IMR-90 (cell line): ENCODE results near the gene GALNT17. TPM values are rescaled to one million over a fixed set of nuclear protein-coding genes. Genes with fewer than 3 reads are reported as not detected.

ENCODE experiments used
- ATAC-seq: fragments of 200-7000 bp; cut with Tn5 transposase; 2 replicates; pipeline ENCODE4 v1.9.1; 2020; ENCODE audit warnings: low read depth, mild to moderate bottlenecking, moderate library complexity
- BruUV-seq: library from RNA; stranded (reverse); fragments of 400-500 nt; replicated peaks from 2 replicates; lab custom pipeline; 2021; lab: Mats Ljungman, UMichigan
- CTCF ChIA-PET: fragments of 300-600 bp; formaldehyde crosslinking; extraction: SDS; loops from one replicate; lab custom pipeline; 2021; ENCODE audit warnings: antibody characterized with exemption; lab: Yijun Ruan, JAX
- POLR2A ChIA-PET: fragments of 300-600 bp; sonication (Branson Sonifier 250); formaldehyde crosslinking; loops from one replicate; lab custom pipeline; 2022; ENCODE audit warnings: antibody characterized with exemption; ENCODE audit not compliant: unreplicated experiment; lab: Charles Lee
- DNase-seq: peaks from one replicate; pipeline ENCODE4 v3.0.0; 2013
- H2AFZ ChIP-seq: replicated peaks from 2 replicates; pipeline ENCODE3; 2013; ENCODE audit warnings: low read length, mild to moderate bottlenecking; ENCODE audit not compliant: poor library complexity
- H2AK5ac ChIP-seq: 2 replicates; pipeline ENCODE4 v1.6.1; 2013; ENCODE audit warnings: low read depth, low read length, inconsistent platforms
- H2AK9ac ChIP-seq: replicated peaks from 2 replicates; pipeline ENCODE3; 2013; ENCODE audit warnings: mild to moderate bottlenecking, low read depth, low read length, moderate library complexity; ENCODE audit not compliant: poor library complexity
- H2BK120ac ChIP-seq: 2 replicates; pipeline ENCODE4 v1.6.1; 2013; ENCODE audit warnings: low read depth, low read length, inconsistent platforms
- H2BK15ac ChIP-seq: 3 replicates; pipeline ENCODE4 v1.6.1; 2013; ENCODE audit warnings: low read depth, low read length, inconsistent platforms
- H2BK20ac ChIP-seq: 2 replicates; pipeline ENCODE4 v1.6.1; 2013; ENCODE audit warnings: low read depth, mild to moderate bottlenecking, inconsistent platforms, low read length, moderate library complexity
- H2BK5ac ChIP-seq: 2 replicates; pipeline ENCODE4 v1.6.1; 2013; ENCODE audit warnings: mild to moderate bottlenecking, low read depth, low read length, inconsistent platforms; ENCODE audit not compliant: poor library complexity, severe bottlenecking
- H3K14ac ChIP-seq: replicated peaks from 2 replicates; pipeline ENCODE4 v1.6.1; 2013; ENCODE audit warnings: low read depth, low read length, inconsistent platforms
- H3K18ac ChIP-seq: 2 replicates; pipeline ENCODE4 v1.6.1; 2013; ENCODE audit warnings: low read depth, low read length, control low read depth
- H3K23ac ChIP-seq: 2 replicates; pipeline ENCODE4 v1.6.1; 2013; ENCODE audit warnings: low read depth, low read length, inconsistent platforms
- H3K27ac ChIP-seq: 2 replicates; pipeline ENCODE4 v1.5.1; 2013; ENCODE audit warnings: mild to moderate bottlenecking, control low read depth, low read length; ENCODE audit not compliant: insufficient read depth
- H3K27me3 ChIP-seq: 2 replicates; pipeline ENCODE4 v1.6.1; 2013; ENCODE audit warnings: low read length; ENCODE audit not compliant: control insufficient read depth, insufficient read depth
- H3K36me3 ChIP-seq: 2 replicates; pipeline ENCODE4 v1.6.1; 2013; ENCODE audit warnings: low read length, mixed read lengths; ENCODE audit not compliant: control insufficient read depth, insufficient read depth
- H3K4ac ChIP-seq: 2 replicates; pipeline ENCODE4 v1.6.1; 2013; ENCODE audit warnings: low read depth, low read length, inconsistent platforms
- H3K4me1 ChIP-seq: 2 replicates; pipeline ENCODE4 v1.6.1; 2013; ENCODE audit warnings: low read length, mixed read lengths; ENCODE audit not compliant: control insufficient read depth, insufficient read depth
- H3K4me2 ChIP-seq: 2 replicates; pipeline ENCODE4 v1.6.1; 2013; ENCODE audit warnings: low read depth, mild to moderate bottlenecking, control low read depth, low read length, moderate library complexity
- H3K4me3 ChIP-seq: 2 replicates; pipeline ENCODE4 v1.5.1; 2013; ENCODE audit warnings: low read depth, mild to moderate bottlenecking, control low read depth, low read length, moderate library complexity; ENCODE audit not compliant: insufficient read depth
- H3K56ac ChIP-seq: 2 replicates; pipeline ENCODE4 v1.6.1; 2013; ENCODE audit warnings: low read length, inconsistent platforms; ENCODE audit not compliant: insufficient read depth; ENCODE audit errors: extremely low read depth
- H3K79me1 ChIP-seq, 2 experiments: 2 replicates each; pipeline ENCODE4 v1.6.1; 2013; ENCODE audit warnings: low read length in 2 of 2, inconsistent platforms in 1 of 2, low read depth in 1 of 2
- H3K9ac ChIP-seq: 2 replicates; pipeline ENCODE4 v1.6.1; 2013; ENCODE audit warnings: low read depth, low read length, control low read depth
- H3K9me1 ChIP-seq: 2 replicates; pipeline ENCODE4 v1.6.1; 2013; ENCODE audit warnings: low read length, inconsistent platforms; ENCODE audit not compliant: insufficient read depth
- H3K9me3 ChIP-seq: 2 replicates; pipeline ENCODE4 v1.6.1; 2013; ENCODE audit warnings: low read length; ENCODE audit not compliant: control insufficient read depth, insufficient read depth
- H4K20me1 ChIP-seq: 2 replicates; pipeline ENCODE4 v1.6.1; 2013; ENCODE audit warnings: low read length, inconsistent platforms; ENCODE audit not compliant: insufficient read depth
- H4K5ac ChIP-seq: 2 replicates; pipeline ENCODE4 v1.6.1; 2013; ENCODE audit warnings: mild to moderate bottlenecking, low read depth, low read length, control low read depth
- H4K8ac ChIP-seq, 2 experiments: 2 replicates each; pipeline ENCODE4 v1.6.1; 2013; ENCODE audit warnings: low read depth in 2 of 2, low read length in 2 of 2, control low read depth in 1 of 2, inconsistent platforms in 1 of 2
- H4K91ac ChIP-seq: 2 replicates; pipeline ENCODE4 v1.6.1; 2013; ENCODE audit warnings: low read depth, low read length, inconsistent platforms; ENCODE audit not compliant: insufficient read depth
- NFE2L2 ChIP-seq: fragments of 150-350 bp; IDR thresholded peaks from 2 replicates; pipeline ENCODE4 v1.6.1; 2016; ENCODE audit warnings: low read depth, mild to moderate bottlenecking, low read length
- RCOR1 ChIP-seq: IDR thresholded peaks from 2 replicates; pipeline ENCODE4 v1.6.1; 2012; ENCODE audit warnings: mild to moderate bottlenecking, low read length, improper control_type of control experiment; ENCODE audit not compliant: insufficient replicate concordance
- WGBS, 2 experiments: methylation state at CpG; one replicate each; pipeline versions ENCODE4 v1.1.5 to v1.1.7; 2013; ENCODE audit warnings: missing lambda C conversion rate in 2 of 2; ENCODE audit not compliant: insufficient read length in 1 of 2; ENCODE audit errors: extremely low coverage in 2 of 2; 5-methylcytosine and 5-hydroxymethylcytosine counted together
- dilution Hi-C: fragments of 300-500 bp; cut with HindIII; formaldehyde crosslinking; loops from one replicate; pipeline ENCODE4 v1.14.3; 2018; ENCODE audit warnings: low sequenced_read_pairs; ENCODE audit not compliant: unreplicated experiment
- in situ Hi-C: fragments of 300-500 bp; cut with MboI; formaldehyde crosslinking; loops from 3 replicates; pipeline ENCODE4 v1.14.3; 2019; ENCODE audit warnings: low sequenced_read_pairs, inconsistent platforms, mixed read lengths
- intact Hi-C: fragments of 100-400 bp; cut with micrococcal nuclease; formaldehyde crosslinking; loops from 2 replicates; pipeline ENCODE4 v1.10.0; 2022
- polyA plus RNA-seq, 3 experiments: library from polyadenylated mRNA; depleted of rRNA; stranded (reverse); fragments of >200 nt; gene quantifications; 2 replicates each; pipeline ENCODE4 v1.2.3, GENCODE V29; 2012; ENCODE audit warnings: low replicate concordance in 1 of 3
- total RNA-seq: library from RNA; depleted of rRNA; stranded (reverse); fragments of >200 nt; gene quantifications from 2 replicates; pipeline ENCODE4 v1.2.3, GENCODE V29; 2012
- TF ChIP-seq, protein P1 (sequence below): conservative IDR thresholded peaks from 2 replicates; pipeline ENCODE4 v1.5.1; 2012; ENCODE audit warnings: mild to moderate bottlenecking, low read depth, low read length, improper control_type of control experiment

GALNT17 gene
- total and polyA plus RNA-seq, 2 of the 4 experiments (the other 2 are of a cell fraction) = not detected

DNA sequence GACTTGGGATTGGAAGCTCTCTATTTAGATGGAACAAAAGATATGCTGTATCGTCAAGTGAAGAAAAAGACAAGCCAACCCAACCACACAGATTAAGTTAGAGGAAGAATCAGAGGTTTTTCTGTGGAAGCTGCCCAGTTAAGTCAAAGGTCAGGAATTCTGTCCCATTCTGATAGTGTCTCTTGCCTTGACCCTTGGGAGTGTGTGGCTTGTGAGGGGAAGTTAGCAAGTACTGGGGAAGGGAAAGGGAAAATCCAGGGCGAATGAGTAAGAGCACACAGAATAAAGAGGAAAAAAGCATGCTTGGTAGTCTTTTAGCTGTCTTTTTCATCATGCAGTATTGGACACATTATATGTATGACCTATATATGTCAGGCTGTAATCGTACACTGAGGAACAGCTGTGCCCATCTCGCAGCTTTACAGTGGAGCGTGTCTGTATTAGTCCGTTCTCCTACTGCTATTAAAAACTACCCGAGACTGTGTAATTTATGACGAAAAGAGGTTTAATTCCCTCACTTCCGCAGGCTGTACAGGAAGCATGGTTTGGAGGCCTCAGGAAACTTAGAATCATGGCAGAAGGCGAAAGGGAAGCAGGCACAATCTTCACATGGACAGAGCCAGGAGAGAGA is 197.2 kb downstream of the GALNT17 start:
- WGBS, 2 experiments = no CpG with 5 or more reads among the region's 10 CpGs
- intact Hi-C loops = no loop called here
- CTCF ChIA-PET = no interaction called here

More for the DNA sequence above, 197.2 kb downstream of the GALNT17 start:
- Histone ChIP-seq H3K9me3 (peaks cover 20% of the 10 kb centered on the region), H4K91ac (no peak overlapping the region), H3K9me1 (no peaks in the 10 kb centered on the region), H3K9ac (no peak overlapping the region), H2BK120ac (no peak overlapping the region), H3K4ac (no peak overlapping the region), H2BK20ac (no peak overlapping the region), H3K18ac (no peak overlapping the region), H4K8ac (no peak overlapping the region), H3K56ac (no peak overlapping the region), H3K4me1 (no peaks in the 10 kb centered on the region), H4K20me1 (no peaks in the 10 kb centered on the region), H3K27me3 (no peaks in the 10 kb centered on the region), H3K4me2 (no peak overlapping the region), H2BK15ac (no peak overlapping the region), H3K4me3 (no peak overlapping the region), H2AK5ac (no peak overlapping the region), H3K23ac (no peak overlapping the region), H2BK5ac (no peak overlapping the region), H2AK9ac (no peak overlapping the region), H3K36me3 (no peaks in the 10 kb centered on the region), H3K14ac (no peak overlapping the region), H3K27ac (no peak overlapping the region), H3K79me1 (no peaks in the 10 kb centered on the region), H2AFZ (no peak overlapping the region), H4K5ac (no peak overlapping the region)
- TF ChIP-seq RCOR1 = no peak
- no peak for TF ChIP-seq NFE2L2
- TF ChIP-seq, protein P1, sequence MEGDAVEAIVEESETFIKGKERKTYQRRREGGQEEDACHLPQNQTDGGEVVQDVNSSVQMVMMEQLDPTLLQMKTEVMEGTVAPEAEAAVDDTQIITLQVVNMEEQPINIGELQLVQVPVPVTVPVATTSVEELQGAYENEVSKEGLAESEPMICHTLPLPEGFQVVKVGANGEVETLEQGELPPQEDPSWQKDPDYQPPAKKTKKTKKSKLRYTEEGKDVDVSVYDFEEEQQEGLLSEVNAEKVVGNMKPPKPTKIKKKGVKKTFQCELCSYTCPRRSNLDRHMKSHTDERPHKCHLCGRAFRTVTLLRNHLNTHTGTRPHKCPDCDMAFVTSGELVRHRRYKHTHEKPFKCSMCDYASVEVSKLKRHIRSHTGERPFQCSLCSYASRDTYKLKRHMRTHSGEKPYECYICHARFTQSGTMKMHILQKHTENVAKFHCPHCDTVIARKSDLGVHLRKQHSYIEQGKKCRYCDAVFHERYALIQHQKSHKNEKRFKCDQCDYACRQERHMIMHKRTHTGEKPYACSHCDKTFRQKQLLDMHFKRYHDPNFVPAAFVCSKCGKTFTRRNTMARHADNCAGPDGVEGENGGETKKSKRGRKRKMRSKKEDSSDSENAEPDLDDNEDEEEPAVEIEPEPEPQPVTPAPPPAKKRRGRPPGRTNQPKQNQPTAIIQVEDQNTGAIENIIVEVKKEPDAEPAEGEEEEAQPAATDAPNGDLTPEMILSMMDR = no peak
- ATAC-seq (no peak), DNase-seq (no peak)
- in situ Hi-C loops = no loop called here
- POLR2A ChIA-PET = no interaction called here
- dilution Hi-C loops = no loop called here
- no TSS peak for BruUV-seq
